ENCODE measurements around the gene TECTA. TPM values are rescaled to one million over a fixed set of nuclear protein-coding genes. Genes with fewer than 3 reads are reported as not detected.

The TECTA gene, protein sequence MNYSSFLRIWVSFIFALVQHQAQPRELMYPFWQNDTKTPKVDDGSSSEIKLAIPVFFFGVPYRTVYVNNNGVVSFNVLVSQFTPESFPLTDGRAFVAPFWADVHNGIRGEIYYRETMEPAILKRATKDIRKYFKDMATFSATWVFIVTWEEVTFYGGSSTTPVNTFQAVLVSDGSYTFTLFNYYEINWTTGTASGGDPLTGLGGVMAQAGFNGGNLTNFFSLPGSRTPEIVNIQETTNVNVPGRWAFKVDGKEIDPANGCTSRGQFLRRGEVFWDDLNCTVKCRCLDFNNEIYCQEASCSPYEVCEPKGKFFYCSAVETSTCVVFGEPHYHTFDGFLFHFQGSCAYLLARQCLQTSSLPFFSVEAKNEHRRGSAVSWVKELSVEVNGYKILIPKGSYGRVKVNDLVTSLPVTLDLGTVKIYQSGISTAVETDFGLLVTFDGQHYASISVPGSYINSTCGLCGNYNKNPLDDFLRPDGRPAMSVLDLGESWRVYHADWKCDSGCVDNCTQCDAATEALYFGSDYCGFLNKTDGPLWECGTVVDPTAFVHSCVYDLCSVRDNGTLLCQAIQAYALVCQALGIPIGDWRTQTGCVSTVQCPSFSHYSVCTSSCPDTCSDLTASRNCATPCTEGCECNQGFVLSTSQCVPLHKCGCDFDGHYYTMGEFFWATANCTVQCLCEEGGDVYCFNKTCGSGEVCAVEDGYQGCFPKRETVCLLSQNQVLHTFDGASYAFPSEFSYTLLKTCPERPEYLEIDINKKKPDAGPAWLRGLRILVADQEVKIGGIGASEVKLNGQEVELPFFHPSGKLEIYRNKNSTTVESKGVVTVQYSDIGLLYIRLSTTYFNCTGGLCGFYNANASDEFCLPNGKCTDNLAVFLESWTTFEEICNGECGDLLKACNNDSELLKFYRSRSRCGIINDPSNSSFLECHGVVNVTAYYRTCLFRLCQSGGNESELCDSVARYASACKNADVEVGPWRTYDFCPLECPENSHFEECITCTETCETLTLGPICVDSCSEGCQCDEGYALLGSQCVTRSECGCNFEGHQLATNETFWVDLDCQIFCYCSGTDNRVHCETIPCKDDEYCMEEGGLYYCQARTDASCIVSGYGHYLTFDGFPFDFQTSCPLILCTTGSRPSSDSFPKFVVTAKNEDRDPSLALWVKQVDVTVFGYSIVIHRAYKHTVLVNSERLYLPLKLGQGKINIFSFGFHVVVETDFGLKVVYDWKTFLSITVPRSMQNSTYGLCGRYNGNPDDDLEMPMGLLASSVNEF (N-terminal part only)
- 1 to 10 TPM; 1.7 to 2.5 (median 2.1) TPM for polyA plus RNA-seq (ENCODE audit: insufficient read length in 4 of 4)

DNA sequence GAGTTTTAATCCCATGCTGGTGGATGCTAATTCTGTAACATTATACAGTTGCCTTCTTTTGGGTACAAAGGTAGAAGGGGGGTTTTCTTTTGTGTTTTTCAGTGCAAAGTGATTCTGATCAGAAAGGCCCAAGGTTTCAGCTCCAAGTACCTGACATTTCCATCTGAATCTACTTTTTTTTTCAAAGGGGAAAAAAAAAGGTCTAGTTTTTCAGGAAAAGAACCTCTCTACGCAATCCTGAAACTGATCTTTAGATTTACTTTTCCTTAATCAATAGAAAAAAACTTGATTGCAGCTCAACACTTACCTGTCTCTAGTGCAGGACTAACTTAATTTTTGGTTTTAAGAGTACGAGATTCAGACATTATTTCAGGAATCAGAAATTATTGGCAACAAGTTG lies at the start of gene TECTA:
Gene TECTA (plus strand): TSS at position 301 of the 400 bp plus-strand sequence. CDS start 1,423 bp downstream, outside the sequence.
- no peak for DNase-seq (ENCODE audit: low read depth in 4 of 4, low spot score in 3 of 4)

DNA sequence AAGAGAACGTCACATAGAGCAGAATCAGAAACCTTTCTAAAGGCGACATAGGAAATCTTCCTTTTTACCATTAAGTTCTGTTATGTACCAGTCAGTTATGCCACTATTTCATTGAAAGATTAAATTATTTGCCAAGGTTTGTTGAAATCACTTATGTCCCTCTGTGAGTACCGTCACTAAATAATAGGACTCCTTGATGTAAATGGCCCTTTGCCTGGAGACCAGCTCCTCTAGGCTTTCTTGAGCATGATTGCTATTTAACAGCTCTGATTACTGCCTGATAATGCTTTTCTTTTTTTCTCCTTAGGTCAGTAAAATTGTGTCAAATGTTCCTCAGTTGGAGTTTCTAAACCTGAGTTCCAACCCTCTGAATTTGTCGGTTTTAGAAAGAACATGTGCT lies 47.8 kb upstream of the TECTA start:
- no peak for DNase-seq (ENCODE audit: low read depth in 4 of 4, low spot score in 3 of 4)

DNA sequence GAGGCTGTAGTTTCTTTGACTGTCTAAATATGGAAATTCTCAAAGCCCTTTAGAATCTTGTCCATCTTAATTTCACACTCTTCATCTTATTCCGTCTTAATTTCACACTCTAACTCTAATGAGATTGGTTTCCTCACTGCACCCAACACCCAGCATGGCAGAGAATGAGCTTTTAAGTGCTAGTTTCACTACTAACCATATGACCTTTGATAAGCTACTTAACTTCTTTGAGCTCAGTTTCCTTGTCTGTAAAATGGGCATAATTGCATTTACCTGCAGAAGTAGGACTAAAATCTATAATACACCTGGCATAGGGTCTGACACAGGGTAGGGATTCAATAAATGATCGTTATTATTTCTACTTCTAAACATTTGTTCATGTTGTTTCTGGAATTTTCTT lies 46.8 kb upstream of the TECTA start:
- no peak for DNase-seq (ENCODE audit: low read depth in 4 of 4, low spot score in 3 of 4)

DNA sequence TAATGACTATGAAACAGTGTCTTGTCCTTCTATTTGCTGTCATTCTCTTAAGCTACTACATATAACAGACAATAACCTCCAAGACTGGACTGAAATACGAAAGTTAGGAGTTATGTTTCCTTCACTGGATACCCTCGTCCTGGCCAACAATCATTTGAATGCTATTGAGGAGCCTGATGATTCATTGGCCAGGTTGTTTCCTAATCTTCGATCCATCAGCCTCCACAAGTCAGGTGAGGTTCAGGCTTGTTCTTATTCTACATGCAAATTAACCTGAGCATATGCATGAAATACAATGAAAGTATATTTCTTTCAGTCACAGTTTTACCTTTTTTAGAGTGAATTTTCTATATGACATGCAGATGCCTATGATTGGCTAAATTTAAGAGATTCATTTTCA lies 46.0 kb upstream of the TECTA start:
- DNase-seq (ENCODE audit: low read depth in 4 of 4, low spot score in 3 of 4), result no peak

DNA sequence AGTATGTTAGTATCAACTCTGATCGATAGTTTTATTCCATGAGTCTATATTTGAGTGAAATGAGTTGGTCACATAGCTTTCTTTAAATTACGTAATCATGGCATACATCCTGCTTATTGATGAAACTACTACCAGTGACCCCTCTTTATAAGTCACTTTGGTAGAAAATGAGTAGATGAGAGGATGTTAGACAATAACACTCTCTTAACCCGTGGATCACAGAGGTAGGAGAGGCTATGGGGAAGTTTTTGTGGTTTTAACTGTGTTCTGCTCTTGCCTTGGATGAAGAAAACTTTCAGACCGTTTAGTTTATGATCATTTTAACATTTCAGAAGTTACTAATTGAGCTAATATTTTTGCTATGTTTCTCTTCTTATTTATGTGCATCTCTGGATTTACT lies 43.1 kb upstream of the TECTA start:
- no peak for DNase-seq (ENCODE audit: low read depth in 4 of 4, low spot score in 3 of 4)

DNA sequence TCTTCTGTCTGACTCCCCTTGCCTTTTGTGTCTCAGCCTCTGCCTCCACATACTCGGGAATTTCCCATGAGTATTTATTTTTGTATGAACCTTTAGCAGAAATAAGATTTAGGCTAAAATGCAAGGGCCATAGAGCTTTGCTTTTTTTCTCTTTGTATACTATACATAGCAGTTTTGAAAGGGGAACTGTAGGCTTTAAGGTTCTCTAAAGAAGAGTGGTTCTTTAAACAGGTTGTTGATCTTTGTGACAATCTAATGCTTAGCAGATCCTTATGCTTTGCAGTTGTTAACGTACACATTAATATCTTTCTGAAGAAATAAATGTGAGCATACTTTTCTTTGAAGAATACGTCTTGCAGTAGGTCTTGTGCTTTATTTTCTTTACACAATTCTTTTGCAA lies 42.1 kb upstream of the TECTA start:
- DNase-seq (ENCODE audit: low read depth in 4 of 4, low spot score in 3 of 4), result no peak

DNA sequence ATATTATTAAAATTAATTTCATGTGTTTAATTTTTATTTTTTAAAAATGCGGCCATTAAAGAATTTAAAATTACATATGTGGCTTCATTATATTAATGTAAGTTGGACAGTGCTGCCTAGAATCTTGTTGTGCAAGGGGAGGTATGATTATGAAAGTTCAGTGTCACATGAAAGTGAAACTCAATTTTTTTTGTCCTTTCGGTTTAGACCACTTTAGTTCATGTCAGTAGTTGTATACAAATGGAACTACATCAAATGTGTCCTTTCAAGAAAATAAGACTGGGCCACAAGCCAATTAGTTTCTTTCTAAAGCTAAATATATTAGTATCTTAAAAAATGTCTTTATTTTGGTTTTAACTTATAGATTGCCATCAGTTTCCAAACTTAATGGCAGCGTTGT lies 41.4 kb upstream of the TECTA start:
- no peak for DNase-seq (ENCODE audit: low read depth in 4 of 4, low spot score in 3 of 4)

DNA sequence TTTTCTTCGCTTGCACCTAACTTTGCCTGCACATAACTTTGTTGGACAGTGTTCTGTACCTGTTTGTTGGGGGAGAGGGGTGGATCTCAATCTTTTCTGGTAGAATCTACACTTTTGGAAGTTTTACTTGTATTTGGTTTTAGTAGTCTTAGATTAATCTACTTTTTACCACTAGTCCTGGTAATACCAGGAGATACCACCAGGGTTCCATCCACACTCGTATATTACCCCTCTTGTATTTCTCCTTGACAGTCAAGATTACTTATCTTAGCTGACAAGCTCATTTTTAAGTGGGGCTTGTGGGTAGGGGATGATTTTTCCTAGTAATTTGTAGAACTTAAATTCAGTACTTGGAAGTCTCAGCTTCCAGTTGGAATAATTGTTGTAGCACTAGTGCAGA lies 37.3 kb upstream of the TECTA start:
- DNase-seq (ENCODE audit: low read depth in 4 of 4, low spot score in 3 of 4), result no peak

DNA sequence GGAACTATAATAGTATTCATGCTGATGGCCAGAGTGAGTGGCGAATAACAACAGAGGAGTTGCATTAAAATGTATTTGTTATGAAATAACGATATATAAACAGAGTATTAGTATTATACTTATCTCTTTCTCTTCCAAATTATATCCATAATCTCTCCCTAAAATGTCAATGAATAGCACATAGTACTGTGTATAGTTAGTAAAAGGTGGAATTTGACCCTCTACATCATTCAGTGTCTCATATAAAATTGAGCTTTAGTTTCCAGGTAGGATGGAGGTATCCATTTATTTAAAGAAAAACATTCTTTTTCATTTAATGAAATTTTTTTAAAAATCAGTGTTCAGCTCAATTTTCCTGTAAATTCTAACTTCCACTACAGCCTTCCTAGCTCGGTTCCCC lies 34.4 kb upstream of the TECTA start:
- no peak for DNase-seq (ENCODE audit: low read depth in 4 of 4, low spot score in 3 of 4)

DNA sequence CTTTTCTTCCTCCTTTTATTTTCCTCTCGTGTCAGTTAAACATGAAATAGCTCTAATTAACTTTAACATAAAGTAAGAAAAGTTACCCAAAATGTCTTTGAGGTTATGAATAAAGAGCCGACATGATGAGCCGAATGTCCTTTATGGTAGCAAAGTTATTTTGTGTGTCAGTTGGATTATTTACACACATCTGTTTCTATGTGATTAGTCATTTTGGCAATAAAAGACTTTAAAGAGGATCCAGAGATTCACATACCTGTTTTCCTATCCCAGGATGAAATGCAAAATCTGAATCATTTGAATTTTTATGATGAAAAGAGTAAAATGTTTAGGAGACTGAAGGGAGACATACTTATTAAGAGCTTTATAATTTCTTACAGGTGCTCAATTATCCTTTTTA lies 34.0 kb upstream of the TECTA start:
- no peak for DNase-seq (ENCODE audit: low read depth in 4 of 4, low spot score in 3 of 4)

DNA sequence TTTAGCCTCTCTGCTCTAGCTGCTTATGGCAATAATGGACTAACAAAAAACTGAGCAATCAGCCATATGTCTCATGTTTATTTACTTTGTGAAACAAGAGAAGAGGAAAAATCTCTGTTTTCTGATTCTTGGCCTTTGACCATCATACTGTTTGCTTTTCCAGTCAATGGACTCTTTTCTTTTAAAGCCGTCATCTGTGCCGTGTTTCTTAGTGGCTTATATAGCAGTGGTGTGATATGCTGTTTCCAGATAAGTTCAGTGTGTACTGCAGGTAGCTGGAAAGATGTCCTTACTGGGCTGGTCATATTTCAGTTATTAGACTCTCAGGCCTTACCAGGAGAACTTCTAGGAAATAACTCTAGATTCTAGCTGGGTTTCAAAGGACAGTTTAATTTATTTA lies 33.6 kb upstream of the TECTA start:
- DNase-seq (ENCODE audit: low read depth in 4 of 4, low spot score in 3 of 4), result no peak

DNA sequence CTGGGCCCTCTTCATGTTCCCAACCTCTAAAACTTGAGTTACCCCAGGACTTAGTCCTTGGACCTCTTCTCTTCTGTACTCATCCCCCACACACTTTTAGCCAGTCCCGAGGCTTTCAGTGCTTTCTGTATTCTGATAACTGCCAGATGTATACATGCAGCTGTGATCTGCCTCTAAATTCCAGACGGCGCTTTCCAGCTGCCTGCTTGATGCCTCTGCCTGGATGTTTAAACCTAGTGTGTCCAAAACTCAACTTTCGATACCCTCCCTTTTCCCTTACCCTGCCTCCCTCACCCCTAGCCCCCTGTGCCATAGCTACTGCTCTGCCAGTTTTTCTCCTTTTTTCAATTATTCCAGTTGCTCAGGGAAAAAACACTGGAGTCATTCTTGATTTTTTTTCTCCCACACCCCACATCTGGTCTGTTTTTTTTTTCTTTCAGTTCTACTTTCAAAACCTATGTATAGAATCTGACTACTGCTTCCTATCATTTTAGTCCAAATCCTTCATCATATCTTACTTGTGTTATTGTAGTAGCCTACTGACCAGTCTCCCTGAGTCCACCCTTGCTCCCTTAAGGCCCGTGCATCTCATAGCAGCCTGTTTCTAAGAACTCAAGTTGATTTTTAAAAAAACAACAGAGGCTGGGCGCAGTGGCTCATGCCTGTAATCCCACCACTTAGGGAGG lies 32.9 kb upstream of the TECTA start:
- no peak for DNase-seq (ENCODE audit: low read depth in 4 of 4, low spot score in 3 of 4)

DNA sequence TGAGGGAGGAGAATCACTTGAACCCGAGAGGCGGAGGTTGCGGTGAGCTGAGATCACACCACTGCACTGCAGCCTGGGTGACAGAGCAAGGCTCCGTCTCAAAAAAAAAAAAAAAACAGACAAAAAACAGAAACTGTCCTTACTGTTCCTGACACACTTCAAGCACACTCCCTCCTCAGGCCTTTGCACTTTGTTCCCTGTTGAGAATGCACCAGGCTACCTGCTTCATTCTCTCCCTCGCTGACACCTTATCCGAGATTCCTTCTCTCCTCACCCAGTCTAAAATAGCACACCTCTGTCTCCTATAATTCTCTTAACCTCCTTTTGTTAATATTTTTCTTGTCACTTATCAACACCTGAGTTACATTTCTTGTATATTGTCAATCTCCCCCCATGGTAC lies 32.3 kb upstream of the TECTA start:
- DNase-seq (ENCODE audit: low read depth in 4 of 4, low spot score in 3 of 4), result no peak

DNA sequence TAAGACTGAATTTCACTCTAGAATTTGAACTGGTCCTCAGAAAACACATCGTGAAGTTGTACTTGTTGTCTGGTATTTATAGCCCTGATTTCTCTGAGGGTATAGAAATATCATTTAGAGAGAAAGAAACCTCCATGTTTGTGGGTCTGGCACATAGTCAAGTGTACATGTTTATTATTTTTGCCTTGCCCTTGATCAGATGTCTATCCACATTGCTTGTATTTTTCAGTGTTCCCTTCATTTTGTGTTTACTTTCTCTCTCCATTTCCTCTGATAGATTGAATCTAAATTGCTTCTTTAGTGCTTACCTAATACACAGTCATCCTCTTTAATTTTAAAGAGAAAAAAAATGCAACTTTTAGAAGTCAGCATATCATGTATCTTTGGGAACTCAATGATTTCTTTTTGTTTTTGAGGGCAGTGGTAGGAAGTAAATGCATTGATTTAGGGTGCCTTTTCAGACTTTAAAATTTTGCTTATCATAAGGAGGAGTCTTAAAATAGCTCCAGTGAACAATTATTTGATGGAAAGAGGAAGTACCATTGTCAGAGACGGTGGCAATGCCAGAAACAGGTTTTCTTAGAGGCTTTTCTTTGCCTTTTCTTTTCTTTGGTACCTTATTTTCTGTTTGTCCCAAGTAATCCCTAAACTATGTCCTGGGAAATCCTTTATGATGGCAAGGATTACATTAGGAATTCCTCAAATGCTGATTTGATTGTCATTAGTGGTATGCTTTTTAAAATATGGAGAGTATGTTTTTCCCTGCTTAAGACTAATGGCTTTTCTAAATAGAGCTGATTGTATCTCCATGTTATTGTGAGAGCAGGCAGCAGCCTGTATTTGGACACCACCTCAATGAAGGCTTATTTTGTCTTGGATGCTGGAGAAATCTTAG lies 29.8 kb upstream of the TECTA start:
- DNase-seq (ENCODE audit: low read depth in 4 of 4, low spot score in 3 of 4), result no peak

DNA sequence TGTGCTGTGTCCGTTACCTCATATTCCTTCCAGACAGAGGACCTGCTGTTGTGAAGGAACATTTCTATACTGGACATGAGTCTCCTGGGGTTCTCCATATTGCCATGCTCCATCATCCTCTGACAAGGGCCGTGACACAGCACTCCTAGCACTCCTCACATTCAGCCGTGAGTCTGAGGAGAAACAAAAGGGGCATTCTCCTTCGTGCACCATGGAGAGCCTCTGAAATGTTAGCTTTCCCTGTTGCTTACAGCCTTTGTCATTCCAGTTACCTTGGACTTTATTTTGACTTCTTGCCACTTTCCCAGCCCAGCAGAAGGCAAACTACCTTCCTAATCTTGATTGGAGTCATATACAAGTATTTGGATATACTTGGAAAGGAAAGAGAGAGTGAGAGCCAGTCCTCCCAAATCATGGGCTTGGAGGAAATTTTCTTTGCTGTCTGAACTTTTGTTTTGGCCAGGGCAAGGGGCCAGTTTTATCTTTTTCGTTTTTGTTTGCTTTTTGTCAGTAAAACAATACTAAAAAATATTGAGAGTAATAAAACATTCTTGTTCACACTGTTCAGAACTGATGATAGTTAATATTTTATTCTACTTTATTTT lies 29.1 kb upstream of the TECTA start:
- no peak for DNase-seq (ENCODE audit: low read depth in 4 of 4, low spot score in 3 of 4)

DNA sequence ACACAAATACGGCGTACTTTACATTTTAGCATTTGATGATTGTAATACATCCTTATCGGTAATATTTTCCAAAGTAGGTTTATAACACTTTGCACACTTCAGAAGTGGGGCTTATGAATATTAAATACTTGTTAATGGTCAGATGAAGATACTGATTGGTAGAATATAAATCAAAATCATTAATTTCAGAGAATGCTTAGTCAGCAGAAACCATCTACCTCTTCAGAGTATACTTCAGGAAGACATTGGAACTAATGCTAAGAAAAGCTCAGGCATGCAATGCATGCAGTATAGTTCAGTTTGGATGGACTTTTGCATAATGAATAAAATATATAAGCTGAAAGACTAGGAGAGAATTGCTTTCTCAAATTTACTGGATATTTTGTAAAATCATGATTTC lies 19.7 kb upstream of the TECTA start:
- no peak for DNase-seq (ENCODE audit: low read depth in 4 of 4, low spot score in 3 of 4)

DNA sequence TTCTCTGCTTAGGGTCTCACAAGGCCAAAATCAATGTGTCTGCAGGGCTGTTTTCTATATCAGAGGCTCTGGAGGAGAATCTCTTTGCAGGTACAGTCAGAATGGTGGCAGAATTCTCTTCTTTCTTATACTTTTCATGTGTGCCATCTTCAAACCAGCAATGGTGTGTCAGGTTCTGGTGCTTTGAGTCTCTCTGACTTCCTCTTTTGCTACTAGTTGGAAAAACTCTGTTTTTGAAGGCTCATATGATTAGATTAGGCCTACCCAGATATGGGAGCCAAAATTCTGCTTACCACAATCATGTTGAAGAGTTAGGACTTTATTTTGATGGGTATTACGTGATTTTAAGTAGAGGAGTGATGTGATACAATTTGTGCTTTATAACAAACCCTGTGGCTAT lies 18.8 kb upstream of the TECTA start:
- no peak for DNase-seq (ENCODE audit: low read depth in 4 of 4, low spot score in 3 of 4)

DNA sequence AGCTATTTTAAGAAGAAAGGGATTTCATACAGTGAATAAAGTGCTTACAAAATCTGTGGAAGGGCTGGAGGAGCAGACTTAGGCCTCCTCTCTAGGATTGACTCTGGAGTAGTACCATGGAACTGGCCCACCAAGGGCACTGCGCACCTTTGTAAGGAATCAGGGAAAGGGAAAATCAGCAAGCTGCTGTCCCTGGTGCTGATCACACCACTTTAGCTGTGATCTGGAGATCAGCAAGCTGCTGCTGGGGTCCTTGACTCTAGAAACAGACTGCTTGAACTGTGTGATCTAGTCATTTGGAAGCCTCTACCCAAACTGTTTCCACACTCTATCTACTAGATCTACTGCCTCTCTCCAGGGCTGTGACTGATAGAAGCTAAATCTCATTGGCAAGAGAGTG lies 18.4 kb upstream of the TECTA start:
- peak in 1 of 4 donors; percentile 12 for DNase-seq (ENCODE audit: low read depth in 4 of 4, low spot score in 3 of 4)

DNA sequence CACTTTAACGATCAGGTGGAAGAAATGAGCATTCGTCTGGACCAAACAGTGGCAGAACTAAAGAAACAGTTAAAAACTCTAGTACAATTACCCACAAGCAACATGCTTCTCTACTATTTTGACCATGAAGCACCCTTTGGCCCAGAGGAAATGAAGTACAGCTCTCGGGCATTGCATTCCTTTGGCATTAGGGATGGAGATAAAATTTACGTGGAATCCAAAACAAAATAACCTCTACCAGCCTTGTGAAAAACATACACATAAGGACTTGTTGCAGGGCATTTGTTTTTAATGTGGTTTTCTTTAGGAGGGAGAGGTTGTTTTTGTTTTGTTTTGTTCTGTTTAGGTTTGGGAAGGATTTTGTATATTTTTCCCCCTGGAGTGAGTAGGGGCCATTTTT lies 14.2 kb upstream of the TECTA start:
- no peak for DNase-seq (ENCODE audit: low read depth in 4 of 4, low spot score in 3 of 4)

All from left renal pelvis (tissue), 4 donors.